ENCODE measurements around the gene GNAI3.
"Not testable (repeated sequence)": the region's sequence is repeated elsewhere in the genome, so short reads cannot be mapped to it uniquely, and the experiment has no call there.

GNAI3 gene

GRCh38 chr1:109639841-109640184 is 91.4 kb downstream of the GNAI3 start:
- no peak for DNase-seq

- DNase-seq, result peak; percentile 93
These were observed 92.0 kb downstream of the GNAI3 start for GRCh38 chr1:109640285-109640865.

- no peak for DNase-seq
These were observed 92.8 kb downstream of the GNAI3 start for GRCh38 chr1:109641078-109641740.

DNA sequence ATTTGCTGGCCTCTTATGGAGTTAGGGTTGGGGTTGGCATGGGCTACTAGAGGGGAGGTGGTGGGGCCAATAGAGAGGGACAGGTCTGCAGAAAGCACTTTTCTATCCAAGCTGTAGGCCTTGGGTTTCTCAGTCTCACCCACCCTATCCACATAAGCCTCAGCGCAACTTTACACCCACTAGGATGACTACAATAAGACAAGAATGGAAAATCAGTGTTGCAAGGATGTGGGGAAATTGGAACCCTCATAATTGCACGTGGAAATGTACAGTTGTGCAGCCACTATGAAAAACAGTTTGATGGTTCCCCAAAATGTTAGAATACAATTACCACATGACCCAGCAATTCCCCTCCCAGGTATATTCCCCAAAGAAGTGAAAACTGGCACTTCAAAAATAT is 93.4 kb downstream of the GNAI3 start:
- no peak for DNase-seq

GRCh38 chr1:109642626-109643025 is 94.2 kb downstream of the GNAI3 start:
- no peak for DNase-seq

- peak; percentile 90 for DNase-seq
These were observed 95.2 kb downstream of the GNAI3 start for GRCh38 chr1:109643385-109644230.

- no peak for DNase-seq
These were observed 96.3 kb downstream of the GNAI3 start for GRCh38 chr1:109644670-109645069.

- no peak for DNase-seq
These were observed 101.1 kb downstream of the GNAI3 start for GRCh38 chr1:109649491-109649914.

- DNase-seq, result no peak
These were observed 102.2 kb downstream of the GNAI3 start for GRCh38 chr1:109650609-109651008.

GRCh38 chr1:109652402-109652801 is 104.0 kb downstream of the GNAI3 start:
- no peak for DNase-seq

GRCh38 chr1:109653306-109653705 is 104.9 kb downstream of the GNAI3 start:
- no peak for DNase-seq

DNA sequence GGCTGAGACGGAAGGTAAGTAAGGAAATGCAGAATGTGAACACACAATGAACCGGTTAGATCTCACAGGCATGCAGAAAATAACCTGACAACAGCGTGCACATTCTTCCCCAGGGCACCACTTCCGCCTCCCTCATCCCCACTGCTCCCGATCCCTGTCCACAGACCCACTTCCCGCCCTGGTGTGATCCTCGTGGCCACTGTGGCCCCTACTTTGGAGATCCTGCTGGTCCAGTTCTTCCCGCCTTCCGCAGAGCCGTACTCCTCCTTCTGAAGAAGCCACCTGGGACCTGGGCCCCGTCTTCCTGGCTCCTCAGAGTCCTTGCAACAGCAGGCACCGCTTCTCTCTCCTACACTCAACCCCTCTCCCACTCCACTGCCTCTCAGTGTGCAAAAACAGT is 106.1 kb downstream of the GNAI3 start:
- no peak for DNase-seq

- peak; percentile 69 for DNase-seq
These were observed 107.5 kb downstream of the GNAI3 start, which contains the start of gene GSTM4 for GRCh38 chr1:109655615-109656519. Gene GSTM4 (plus strand): TSS chr1:109656099. CDS start chr1:109656390, 291 bp downstream.

- no peak for DNase-seq
These were observed 109.0 kb downstream of the GNAI3 start for GRCh38 chr1:109657395-109657794.

DNA sequence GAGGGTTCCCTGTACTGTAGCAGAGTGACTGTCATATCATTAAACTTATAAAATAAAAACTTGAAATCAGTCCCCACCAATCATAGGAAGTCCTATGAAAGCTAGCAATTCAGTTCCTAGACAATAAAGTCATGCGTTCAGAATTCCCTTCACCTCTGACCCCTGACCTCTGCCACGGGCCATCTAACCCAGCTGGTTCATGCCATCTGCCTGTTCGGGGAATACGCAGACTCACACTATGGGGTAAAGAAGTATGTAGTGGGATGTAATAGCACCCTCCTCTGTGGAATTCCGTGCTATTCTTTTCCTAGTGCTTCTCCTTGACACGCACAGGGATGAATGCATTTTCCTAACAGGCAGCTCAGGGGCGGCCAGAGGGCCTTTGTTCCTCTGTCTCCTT is 109.6 kb downstream of the GNAI3 start:
- DNase-seq, result no peak

DNA sequence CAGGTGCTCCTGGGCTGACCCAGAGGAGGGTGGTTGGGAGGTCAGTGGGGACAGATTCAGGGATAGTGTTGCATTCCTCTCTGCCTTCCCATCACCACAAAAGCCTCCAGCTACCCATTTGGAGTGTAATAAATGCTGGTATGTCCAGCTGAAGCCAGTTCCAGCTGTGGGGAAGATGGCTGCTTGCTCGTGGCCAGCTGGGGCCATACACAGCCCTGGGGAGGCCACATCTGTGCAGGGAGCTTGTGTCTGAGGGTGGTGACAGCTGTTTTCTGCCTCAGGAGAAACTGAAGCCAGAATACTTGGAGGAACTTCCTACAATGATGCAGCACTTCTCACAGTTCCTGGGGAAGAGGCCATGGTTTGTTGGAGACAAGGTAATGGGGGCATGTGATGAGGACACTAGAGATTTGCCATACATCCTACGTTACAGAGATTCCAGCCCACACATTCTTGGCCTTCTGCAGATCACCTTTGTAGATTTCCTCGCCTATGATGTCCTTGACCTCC is 110.2 kb downstream of the GNAI3 start:
- no peak for DNase-seq

GRCh38 chr1:109659145-109659544 is 110.7 kb downstream of the GNAI3 start:
- no peak for DNase-seq

DNA sequence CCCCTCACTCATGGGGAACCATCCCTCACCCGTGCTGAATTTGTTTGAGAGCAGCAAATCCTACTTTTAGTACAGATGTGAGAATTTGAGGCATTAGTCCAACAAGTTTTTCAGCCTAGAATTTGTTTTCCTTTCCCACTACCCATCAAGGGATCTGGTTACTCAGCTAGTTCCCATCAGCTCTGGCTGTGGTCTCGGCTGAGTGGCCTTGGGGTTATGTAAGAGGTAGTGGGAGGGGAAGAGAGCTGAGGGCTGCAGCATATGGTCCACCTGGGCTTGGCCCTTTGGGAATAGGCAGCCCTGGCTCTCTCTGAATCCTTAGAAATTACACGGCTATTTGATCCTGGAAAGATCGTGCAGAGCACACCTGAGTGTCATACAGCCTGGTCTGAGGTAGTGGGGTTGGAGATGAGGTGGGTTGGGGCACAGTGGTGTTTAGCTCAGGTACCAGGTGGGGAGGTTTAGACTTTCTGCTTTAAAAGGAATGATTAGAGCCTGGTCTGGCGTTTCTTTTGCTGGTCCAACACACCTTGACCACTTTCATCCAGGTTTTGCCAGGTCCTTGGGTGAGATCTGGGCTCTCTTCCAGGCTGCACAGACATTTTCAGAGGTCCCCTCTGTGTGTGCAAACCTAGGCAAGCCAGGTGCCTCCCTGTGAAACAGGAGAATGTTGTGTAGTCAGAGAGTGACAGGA is 111.7 kb downstream of the GNAI3 start:
- DNase-seq, result no peak

DNA sequence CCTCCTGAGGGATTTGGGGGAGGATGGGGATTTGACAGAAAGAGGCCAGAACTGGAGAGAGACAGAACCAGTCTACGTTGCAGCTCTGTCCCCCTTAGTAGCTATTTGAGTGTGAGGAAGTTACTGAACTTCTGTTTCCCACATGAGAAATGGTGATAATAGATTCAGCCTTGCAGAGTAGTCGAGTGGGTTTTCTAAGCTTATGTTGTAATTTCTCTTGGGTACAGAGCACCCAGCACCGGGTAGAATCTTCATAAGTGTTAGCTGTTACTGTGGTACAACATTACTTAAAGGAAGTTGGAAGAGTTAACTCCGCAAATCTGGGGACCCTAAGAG is 112.2 kb downstream of the GNAI3 start:
- DNase-seq, result not testable (repeated sequence)

DNA sequence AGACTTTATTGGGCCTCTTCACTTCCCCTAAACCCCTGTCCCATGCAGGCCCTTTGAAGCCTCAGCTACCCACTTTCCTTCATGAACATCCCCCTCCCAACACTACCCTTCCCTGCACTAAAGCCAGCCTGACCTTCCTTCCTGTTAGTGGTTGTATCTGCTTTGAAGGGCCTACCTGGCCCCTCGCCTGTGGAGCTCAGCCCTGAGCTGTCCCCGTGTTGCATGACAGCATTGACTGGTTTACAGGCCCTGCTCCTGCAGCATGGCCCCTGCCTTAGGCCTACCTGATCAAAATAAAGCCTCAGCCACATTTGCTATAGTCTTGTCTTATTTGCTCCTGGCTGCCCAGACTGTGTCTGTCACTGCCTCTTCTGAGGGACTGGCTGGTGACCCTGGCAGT is 113.0 kb downstream of the GNAI3 start:
- no peak for DNase-seq

- DNase-seq, result no peak
These were observed 116.3 kb downstream of the GNAI3 start for GRCh38 chr1:109664671-109665070.

DNA sequence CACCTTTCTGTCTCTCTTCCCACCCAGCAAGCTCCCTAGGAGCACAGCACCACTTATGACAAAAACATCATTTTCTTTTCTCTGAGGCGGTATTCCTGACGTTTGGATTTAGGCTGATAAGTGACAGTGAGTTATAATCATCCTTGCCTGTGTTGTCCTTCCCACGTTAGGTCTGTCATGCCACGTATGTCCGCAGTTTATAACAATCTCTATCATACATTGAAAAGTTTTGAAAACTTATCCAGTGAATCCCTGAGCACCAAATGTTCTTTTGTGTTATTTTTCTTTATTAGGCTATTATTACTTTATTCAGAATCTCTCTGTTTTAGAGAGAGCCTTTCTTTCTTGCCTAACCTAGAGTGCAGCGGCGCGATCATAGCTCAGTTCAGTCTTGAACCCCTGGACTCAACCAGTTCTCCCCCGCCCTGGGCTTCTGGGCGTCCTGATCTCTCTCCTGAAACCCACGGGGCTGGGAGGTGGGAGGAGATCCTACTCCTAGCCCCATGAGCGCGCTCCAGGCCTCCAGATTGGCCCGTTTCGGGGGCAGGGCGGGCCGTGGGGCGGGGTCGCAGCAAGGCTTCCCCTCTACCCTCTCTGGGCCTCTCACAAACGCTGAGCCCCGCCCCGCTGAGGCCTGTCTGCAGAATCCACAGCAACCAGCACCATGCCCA is 119.2 kb downstream of the GNAI3 start, which contains the start of gene GSTM2:
GSTM2 (plus strand) TSS at position 606 of the 671 bp plus-strand sequence; CDS start at position 665, 59 bp downstream.
- peak; percentile 84 for DNase-seq

Measured in activated naive CD4-positive, alpha-beta T cell treated with Interleukin-2 at 50 U/mL for 16 hours (primary cell).